Sigmoid colon (tissue), 7 donors: ENCODE data around the gene NRL. TPM values are rescaled to one million over a fixed set of nuclear protein-coding genes. Genes with fewer than 3 reads are reported as not detected.

Experiments
- DNase-seq: peaks from one replicate; pipeline ENCODE4 v3.0.0-alpha.2; 2019
- H3K27ac ChIP-seq, 4 donors: fragments of 200-600 bp; sonication (generic); one replicate each; pipeline ENCODE4 v1.5.1; 2016 to 2019; ENCODE audit warnings: mild to moderate bottlenecking in 1 of 4
- H3K27me3 ChIP-seq, 3 donors: fragments of 200-600 bp; sonication (generic); one replicate each; pipeline ENCODE4 v1.5.1; 2019; ENCODE audit warnings: mild to moderate bottlenecking in 1 of 3
- H3K36me3 ChIP-seq, 4 donors: fragments of 200-600 bp; sonication (generic); one replicate each; pipeline ENCODE4 v1.5.1; 2016 to 2019
- H3K4me1 ChIP-seq, 4 donors: fragments of 200-600 bp; sonication (generic); one replicate each; pipeline ENCODE4 v1.5.1; 2017 to 2019
- H3K4me3 ChIP-seq, 4 donors: fragments of 200-600 bp; sonication (generic); one replicate each; pipeline ENCODE4 v1.5.1; 2017 to 2019; ENCODE audit warnings: mild to moderate bottlenecking in 2 of 4, moderate library complexity in 1 of 4
- H3K9me3 ChIP-seq, 4 donors: fragments of 200-600 bp in 3 of 4; sonication (generic) in 3 of 4; one replicate each; pipeline versions ENCODE4 v1.5.1 to v1.6.1; 2013 to 2019
- CTCF ChIP-seq, 4 experiments: fragments of 450-650 bp in 3 of 4; fragments of 200-600 bp in 1 of 4; IDR thresholded peaks; one replicate each; pipeline ENCODE4 v1.5.1; 2016 to 2019; ENCODE audit warnings: antibody characterized with exemption in 4 of 4, mild to moderate bottlenecking in 3 of 4, moderate library complexity in 2 of 4
- EP300 ChIP-seq, 4 donors: sonication (generic); formaldehyde crosslinking; IDR thresholded peaks; one replicate each; pipeline ENCODE4 v1.6.1; 2017; ENCODE audit warnings: antibody characterized with exemption in 4 of 4
- POLR2A ChIP-seq, 2 donors: fragments of 450-650 bp; IDR thresholded peaks; one replicate each; pipeline ENCODE4 v1.6.1; 2016; ENCODE audit warnings: antibody characterized with exemption in 2 of 2, mild to moderate bottlenecking in 2 of 2, moderate library complexity in 2 of 2
- POLR2AphosphoS5 ChIP-seq, 4 donors: sonication (generic); formaldehyde crosslinking; IDR thresholded peaks; one replicate each; pipeline ENCODE4 v1.6.1; 2017; ENCODE audit warnings: antibody characterized with exemption in 4 of 4
- WGBS, 2 donors: extraction: QIAGEN DNeasy Blood & Tissue Kit; methylation state at CpG; one replicate each; pipeline ENCODE4 v1.1.7; 2013; 5-methylcytosine and 5-hydroxymethylcytosine counted together
- intact Hi-C: fragments of 100-400 bp; cut with DNase I; formaldehyde crosslinking; loops from one replicate; pipeline ENCODE4 v1.15.1; 2023
- polyA plus RNA-seq, 3 donors: library from polyadenylated mRNA; stranded (reverse); fragments of 200-250 nt; gene quantifications; one replicate each; pipeline ENCODE4 v1.2.3, GENCODE V29; 2013
- total RNA-seq, 4 donors: library from RNA; depleted of rRNA; stranded (reverse); fragments of >200 nt; gene quantifications; one replicate each; pipeline ENCODE4 v1.1.0, GENCODE V29; 2016
- donor health status: healthy with polysubstance abuse.
- donor health status: Bipolar disorder and iron deficiency.
- donor health status: healthy.

The NRL gene
- total and polyA plus RNA-seq, 7 donors: 0.71 to 2.9 (median 1.8) TPM

- Histone ChIP-seq H3K36me3 (no peaks in the 10 kb centered on the region), H3K4me3 (no peak overlapping the region), H3K27ac (no peak overlapping the region), H3K9me3 (no peaks in the 10 kb centered on the region), H3K4me1 (peaks cover 0 to 14% (median 13%) of the 10 kb centered on the region in 4 donors), H3K27me3 (peaks cover 0 to 2% (median 0%) of the 10 kb centered on the region in 3 donors)
- intact Hi-C loops: no loop called here
- TF ChIP-seq EP300 (IDR thresholded peaks at IDR 0.05) (no peak), POLR2A (IDR thresholded peaks at IDR 0.05) (no peak), POLR2AphosphoS5 (IDR thresholded peaks at IDR 0.05) (no peak), CTCF (IDR thresholded peaks at IDR 0.05) (no peak)
- peak; percentile 40 for DNase-seq
- WGBS, 2 donors: 55 to 84% methylated on average over 12 of the region's 12 CpGs
Measured at GRCh38 chr14:24067133-24068082, 47.3 kb downstream of the NRL start.

DNA sequence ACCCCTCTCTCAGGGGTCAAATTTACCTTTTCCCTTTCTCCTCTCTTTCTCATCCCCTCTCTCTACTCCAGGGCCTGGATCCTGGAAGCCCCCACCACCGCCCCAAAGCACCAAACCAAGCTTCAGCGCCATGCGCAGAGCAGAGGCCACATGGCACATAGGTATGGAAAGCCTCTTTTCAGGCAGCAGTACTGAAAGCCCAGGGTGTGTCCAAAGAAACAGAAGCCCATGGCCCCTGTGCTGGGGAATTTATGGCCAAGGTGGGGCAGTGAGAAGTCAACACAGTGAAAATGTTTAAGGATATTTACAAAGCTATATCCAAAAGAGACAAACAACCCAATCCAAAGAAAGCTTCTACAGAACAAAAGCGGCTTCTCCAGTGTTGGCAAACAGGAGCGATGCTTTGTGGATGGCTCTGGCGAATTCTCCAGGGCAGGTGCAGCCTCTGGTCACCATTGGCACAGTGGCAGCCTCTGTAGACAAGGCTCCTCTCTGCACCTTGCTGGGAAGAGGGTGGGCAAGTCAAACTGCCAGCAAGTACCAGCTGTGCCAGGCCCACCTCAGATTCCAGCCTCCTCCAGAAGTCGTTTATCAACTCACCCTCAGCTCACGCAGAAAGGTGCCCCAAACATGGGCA lies 48.1 kb downstream of the NRL start:
- no peaks in the 10 kb centered on the region for H3K9me3 ChIP-seq
- H3K27ac ChIP-seq: no peak overlapping the region
- peaks cover 0 to 6% (median 5%) of the 10 kb centered on the region in 4 donors for H3K4me1 ChIP-seq
- 23 to 72% methylated on average over 8 of the region's 8 CpGs for WGBS, 2 donors
- no peaks in the 10 kb centered on the region for H3K27me3 ChIP-seq
- H3K4me3 ChIP-seq: no peak overlapping the region
- peak; percentile 44 for DNase-seq
- no peak for TF ChIP-seq CTCF (IDR thresholded peaks at IDR 0.05)
- intact Hi-C loops: no loop called here
- no peaks in the 10 kb centered on the region for H3K36me3 ChIP-seq

GRCh38 chr14:24065408-24065807 lies 49.3 kb downstream of the NRL start:
- intact Hi-C loops: no loop called here
- WGBS, 2 donors: 83 to 87% methylated on average over 8 of the region's 8 CpGs
- DNase-seq: no peak
- H3K36me3 ChIP-seq: no peaks in the 10 kb centered on the region
- H3K27me3 ChIP-seq: no peaks in the 10 kb centered on the region
- H3K27ac ChIP-seq: no peak overlapping the region
- H3K4me1 ChIP-seq: no peaks in the 10 kb centered on the region
- H3K4me3 ChIP-seq: no peak overlapping the region
- no peaks in the 10 kb centered on the region for H3K9me3 ChIP-seq
- no peak for TF ChIP-seq POLR2AphosphoS5 (IDR thresholded peaks at IDR 0.05)

DNA sequence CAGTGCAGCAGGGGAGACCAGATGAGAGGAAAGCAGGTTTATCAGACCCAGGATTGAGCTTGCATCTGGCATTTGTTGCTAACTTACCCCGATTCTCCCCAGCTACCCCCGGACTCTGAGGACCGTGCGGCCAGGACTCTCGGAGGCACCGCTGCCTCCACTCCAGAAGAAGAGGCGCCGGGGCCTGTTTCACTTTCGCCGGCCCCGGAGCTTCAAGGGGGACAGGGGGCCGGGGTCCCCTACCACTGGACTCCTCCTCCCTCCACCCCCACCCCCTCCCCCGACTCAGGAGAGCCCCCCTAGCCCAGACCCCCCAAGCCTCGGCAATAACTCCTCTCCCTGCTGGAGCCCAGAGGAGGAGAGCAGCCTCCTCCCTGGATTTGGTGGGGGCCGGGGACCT lies 49.9 kb downstream of the NRL start:
- TF ChIP-seq POLR2AphosphoS5 (IDR thresholded peaks at IDR 0.05): no peak
- TF ChIP-seq CTCF (IDR thresholded peaks at IDR 0.05): no peak
- no peak for TF ChIP-seq POLR2A (IDR thresholded peaks at IDR 0.05)
- no peak for TF ChIP-seq EP300 (IDR thresholded peaks at IDR 0.05)
- H3K4me3 ChIP-seq: no peak overlapping the region
- no peaks in the 10 kb centered on the region for H3K27me3 ChIP-seq
- no peaks in the 10 kb centered on the region for H3K36me3 ChIP-seq
- H3K9me3 ChIP-seq: no peaks in the 10 kb centered on the region
- no peak overlapping the region for H3K27ac ChIP-seq
- no peaks in the 10 kb centered on the region for H3K4me1 ChIP-seq
- WGBS, 2 donors: 91 to 93% methylated on average over 15 of the region's 15 CpGs
- intact Hi-C loops: no loop called here
- no peak for DNase-seq

GRCh38 chr14:24064091-24064795 lies 50.5 kb downstream of the NRL start:
- no peak overlapping the region for H3K4me3 ChIP-seq
- no peaks in the 10 kb centered on the region for H3K27me3 ChIP-seq
- no peaks in the 10 kb centered on the region for H3K36me3 ChIP-seq
- H3K9me3 ChIP-seq: no peaks in the 10 kb centered on the region
- intact Hi-C loops: no loop called here
- DNase-seq: no peak
- no peaks in the 10 kb centered on the region for H3K4me1 ChIP-seq
- TF ChIP-seq EP300 (IDR thresholded peaks at IDR 0.05) (no peak), POLR2AphosphoS5 (IDR thresholded peaks at IDR 0.05) (no peak), CTCF (IDR thresholded peaks at IDR 0.05) (no peak), POLR2A (IDR thresholded peaks at IDR 0.05) (no peak)
- 85 to 87% methylated on average over 7 of the region's 7 CpGs for whole genome bisulfite sequencing, 2 donors
- no peak overlapping the region for H3K27ac ChIP-seq
